Measurements from ENCODE around the gene TSGA10IP.

GRCh38 chr11:66007201-66007634 is 61.9 kb downstream of the TSGA10IP start:
- TF ChIP-seq CTCF (IDR thresholded peaks at IDR 0.05 in 4 of 5, conservative IDR thresholded peaks at IDR 0.05 in 1 of 5): no peak
- TF ChIP-seq POLR2A (IDR thresholded peaks at IDR 0.05): no peak

All from gastrocnemius medialis (tissue), 4 donors.